ENCODE measurements around the gene ERV3-1.

GRCh38 chr7:65037740-65038688, 31.5 kb upstream of the ERV3-1 start:
- TF ChIP-seq CTCF (IDR thresholded peaks at IDR 0.05) (no peak), TCF7L2 (IDR thresholded peaks at IDR 0.05; ENCODE audit: low read depth, low read length) (no peak), SIN3A (IDR thresholded peaks at IDR 0.05; ENCODE audit: borderline replicate concordance, insufficient read depth, low read depth, low read length) (no peak), REST (IDR thresholded peaks at IDR 0.05; ENCODE audit: insufficient read depth in 1 of 2, low read depth in 2 of 2, low read length in 1 of 2) (no peak), POLR2AphosphoS5 (IDR thresholded peaks at IDR 0.05; ENCODE audit: low read depth, low read length) (0 out of 2 replicates have a peak, but pooled peaks have one; percentile 22)
